RWPE2 (cell line): ENCODE results near the gene LEMD3.

ENCODE experiments used
- ATAC-seq: fragments of 200-7000 bp; cut with Tn5 transposase; 3 replicates; pipeline ENCODE4 v1.9.1; 2021; ENCODE audit warnings: low read depth
- DNase-seq: peaks from one replicate; pipeline ENCODE4 v3.0.0-alpha.2; 2020; ENCODE audit warnings: low spot score
- H3K27ac ChIP-seq: fragments of 450-650 bp; 2 replicates; pipeline ENCODE4 v1.5.1; 2017; ENCODE audit warnings: mild to moderate bottlenecking; ENCODE audit not compliant: poor library complexity, severe bottlenecking
- H3K27me3 ChIP-seq: fragments of 250-450 bp; sonication (Bioruptor Pico); 2 replicates; pipeline ENCODE4 v1.5.1; 2021; ENCODE audit warnings: mild to moderate bottlenecking, moderate library complexity; ENCODE audit not compliant: insufficient read depth, poor library complexity, severe bottlenecking
- H3K36me3 ChIP-seq: fragments of 250-450 bp; sonication (Bioruptor Pico); 2 replicates; pipeline ENCODE4 v1.5.1; 2020; ENCODE audit warnings: low read depth, mild to moderate bottlenecking, moderate library complexity
- H3K4me1 ChIP-seq: fragments of 250-450 bp; sonication (Bioruptor Pico); 2 replicates; pipeline ENCODE4 v1.5.1; 2021; ENCODE audit warnings: mild to moderate bottlenecking, moderate library complexity; ENCODE audit not compliant: insufficient read depth, poor library complexity, severe bottlenecking
- H3K4me3 ChIP-seq: fragments of 250-450 bp; sonication (Bioruptor Pico); 2 replicates; pipeline ENCODE4 v1.5.1; 2021; ENCODE audit warnings: mild to moderate bottlenecking, moderate library complexity; ENCODE audit not compliant: severe bottlenecking
- H3K9me3 ChIP-seq: fragments of 250-450 bp; sonication (Bioruptor Pico); 2 replicates; pipeline ENCODE4 v1.5.1; 2021; ENCODE audit warnings: mild to moderate bottlenecking, moderate library complexity; ENCODE audit not compliant: severe bottlenecking
- CTCF ChIP-seq: fragments of 450-650 bp; IDR thresholded peaks from one replicate; pipeline ENCODE4 v1.5.1; 2017; ENCODE audit warnings: mild to moderate bottlenecking, moderate library complexity; ENCODE audit not compliant: poor library complexity, severe bottlenecking

LEMD3 gene

GRCh38 chr12:65266408-65266807 is 97.0 kb downstream of the LEMD3 start:
- no peak for ATAC-seq

GRCh38 chr12:65269603-65270002 is 100.2 kb downstream of the LEMD3 start:
- no peak overlapping the region for H3K27ac ChIP-seq
- no peak for DNase-seq
- no peaks in the 10 kb centered on the region for H3K36me3 ChIP-seq
- TF ChIP-seq CTCF = no peak
- no peak overlapping the region for H3K4me3 ChIP-seq
- ATAC-seq = peak; percentile 52; the same call in 2 of the 3 replicates
- H3K9me3 ChIP-seq = no peaks in the 10 kb centered on the region
- H3K4me1 ChIP-seq = peaks cover 10% of the 10 kb centered on the region
- no peaks in the 10 kb centered on the region for H3K27me3 ChIP-seq

More at GRCh38 chr12:65266408-65266807, 97.0 kb downstream of the LEMD3 start:
- DNase-seq = no peak
- Histone ChIP-seq H3K27ac (no peak overlapping the region), H3K36me3 (no peaks in the 10 kb centered on the region), H3K27me3 (no peaks in the 10 kb centered on the region), H3K9me3 (no peaks in the 10 kb centered on the region), H3K4me3 (no peak overlapping the region), H3K4me1 (peaks cover 10% of the 10 kb centered on the region)
- no peak for TF ChIP-seq CTCF

- Histone ChIP-seq H3K36me3 (no peaks in the 10 kb centered on the region), H3K27ac (no peak overlapping the region), H3K27me3 (no peaks in the 10 kb centered on the region), H3K4me1 (peaks cover 7% of the 10 kb centered on the region), H3K4me3 (no peak overlapping the region), H3K9me3 (no peaks in the 10 kb centered on the region)
- no peak for TF ChIP-seq CTCF
- DNase-seq (no peak), ATAC-seq (no peak)
These were observed 105.4 kb downstream of the LEMD3 start for GRCh38 chr12:65274602-65275272.

GRCh38 chr12:65275627-65276026 is 106.2 kb downstream of the LEMD3 start:
- DNase-seq (no peak), ATAC-seq (no peak)
- no peak overlapping the region for H3K27ac ChIP-seq
- no peaks in the 10 kb centered on the region for H3K36me3 ChIP-seq
- H3K9me3 ChIP-seq = no peaks in the 10 kb centered on the region
- TF ChIP-seq CTCF = no peak
- no peaks in the 10 kb centered on the region for H3K27me3 ChIP-seq
- no peak overlapping the region for H3K4me3 ChIP-seq
- peaks cover 8% of the 10 kb centered on the region for H3K4me1 ChIP-seq

DNA sequence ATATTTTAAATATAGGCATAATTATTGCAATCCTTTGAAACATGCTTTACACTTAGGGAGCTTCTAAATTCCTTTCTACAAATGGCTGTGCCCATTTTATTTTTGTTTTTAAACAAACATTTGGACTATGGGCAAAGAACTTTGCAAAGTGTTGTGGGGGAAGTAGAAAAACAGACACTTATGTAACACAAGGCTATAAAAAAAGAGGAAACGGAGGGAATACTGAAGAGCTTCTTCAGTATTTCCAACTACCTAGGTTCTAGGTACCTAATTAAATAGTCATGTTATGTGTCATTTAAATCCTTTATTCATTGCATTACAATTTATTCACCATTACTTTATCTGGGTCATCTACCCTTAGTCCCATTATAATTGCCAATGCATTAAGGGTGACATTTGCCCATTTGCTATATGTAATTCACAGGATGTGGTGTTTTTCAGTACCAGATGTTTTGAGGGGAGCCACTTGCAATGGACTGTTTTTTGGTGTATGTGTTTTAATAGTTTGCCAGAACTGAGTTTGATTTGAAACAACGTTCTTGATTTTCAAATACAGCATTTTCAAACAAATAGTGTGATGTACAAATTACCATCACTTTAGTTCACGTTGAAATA is 107.6 kb downstream of the LEMD3 start:
- H3K4me3 ChIP-seq = no peak overlapping the region
- H3K36me3 ChIP-seq = no peaks in the 10 kb centered on the region
- H3K4me1 ChIP-seq = peaks cover 8% of the 10 kb centered on the region
- H3K9me3 ChIP-seq = no peaks in the 10 kb centered on the region
- H3K27me3 ChIP-seq = no peaks in the 10 kb centered on the region
- ATAC-seq (no peak), DNase-seq (no peak)
- H3K27ac ChIP-seq = no peak overlapping the region
- TF ChIP-seq CTCF = no peak
